ENCODE measurements around the gene TMEM165.

The TMEM165 gene

DNA sequence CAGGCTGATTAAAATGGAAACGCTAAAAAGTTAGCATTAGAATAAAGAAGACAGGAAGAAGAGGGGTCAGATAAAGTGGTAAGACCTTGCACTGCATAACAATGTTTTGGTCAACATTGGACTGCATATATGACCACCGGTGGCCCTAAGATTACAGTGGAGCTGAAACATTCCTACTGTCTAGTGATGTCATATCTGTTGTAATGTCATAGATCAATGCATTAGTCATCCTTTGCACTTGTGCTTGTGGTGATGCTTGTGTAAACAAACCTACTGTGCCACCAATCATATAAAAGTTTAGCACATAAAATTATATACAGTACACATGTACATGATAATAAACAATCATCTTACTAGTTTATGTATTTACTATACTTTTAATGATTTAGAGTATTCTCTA, 73.0 kb downstream of the TMEM165 start:
- DNase-seq = no peak

GRCh38 chr4:55469979-55470378, 74.2 kb downstream of the TMEM165 start:
- DNase-seq = no peak

All from NK-92 treated with Interleukin-12 subunit alpha and Interleukin-12 subunit beta, amount 100 ng/mL, for 24 hours (cell line).